ENCODE results near the gene UNC119.
A peak's percentile ranks its signal among the peaks of the same experiment; 100 is the strongest.
"Not testable (repeated sequence)": the region's sequence is repeated elsewhere in the genome, so short reads cannot be mapped to it uniquely, and the experiment has no call there.

UNC119 gene

GRCh38 chr17:28522281-28522680, 30.1 kb downstream of the UNC119 start:
- not testable (repeated sequence) for DNase-seq (ENCODE audit: low spot score)

- DNase-seq (ENCODE audit: low spot score), result no peak
Measured at GRCh38 chr17:28521311-28522085, 30.9 kb downstream of the UNC119 start.

GRCh38 chr17:28520687-28521086, 31.7 kb downstream of the UNC119 start:
- DNase-seq (ENCODE audit: low spot score), result no peak

GRCh38 chr17:28519236-28519635, 33.2 kb downstream of the UNC119 start:
- no peak for DNase-seq (ENCODE audit: low spot score)

- DNase-seq (ENCODE audit: low spot score), result no peak
Measured at GRCh38 chr17:28518578-28518977, 33.8 kb downstream of the UNC119 start.

- DNase-seq (ENCODE audit: low spot score), result no peak
Measured at GRCh38 chr17:28518132-28518531, 34.3 kb downstream of the UNC119 start.

GRCh38 chr17:28515518-28515917, 36.9 kb downstream of the UNC119 start:
- DNase-seq (ENCODE audit: low spot score), result no peak

- no peak for DNase-seq (ENCODE audit: low spot score)
Measured at GRCh38 chr17:28514561-28515002, 37.8 kb downstream of the UNC119 start.

GRCh38 chr17:28513476-28513875, 38.9 kb downstream of the UNC119 start:
- DNase-seq (ENCODE audit: low spot score), result no peak

- no peak for DNase-seq (ENCODE audit: low spot score)
Measured at GRCh38 chr17:28511858-28512461, 40.5 kb downstream of the UNC119 start.

- DNase-seq (ENCODE audit: low spot score), result no peak
Measured at GRCh38 chr17:28509789-28510188, 42.6 kb downstream of the UNC119 start.

GRCh38 chr17:28508211-28508724, 44.2 kb downstream of the UNC119 start:
- no peak for DNase-seq (ENCODE audit: low spot score)

GRCh38 chr17:28507567-28508203, 44.7 kb downstream of the UNC119 start:
- DNase-seq (ENCODE audit: low spot score), result peak; percentile 71

- DNase-seq (ENCODE audit: low spot score), result no peak
Measured at GRCh38 chr17:28506763-28507487, 45.5 kb downstream of the UNC119 start.

GRCh38 chr17:28505986-28506665, 46.3 kb downstream of the UNC119 start, which contains the start of gene FOXN1:
TSS of gene FOXN1 (plus strand) at chr17:28506348. CDS start at chr17:28523970, 17,622 bp downstream.
- no peak for DNase-seq (ENCODE audit: low spot score)

- no peak for DNase-seq (ENCODE audit: low spot score)
Measured at GRCh38 chr17:28503420-28503819, 49.0 kb downstream of the UNC119 start.

GRCh38 chr17:28501421-28502284, 50.8 kb downstream of the UNC119 start:
- no peak for DNase-seq (ENCODE audit: low spot score)

GRCh38 chr17:28500712-28501379, 51.6 kb downstream of the UNC119 start:
- DNase-seq (ENCODE audit: low spot score), result no peak

GRCh38 chr17:28499684-28500357, 52.6 kb downstream of the UNC119 start:
- DNase-seq (ENCODE audit: low spot score), result no peak

- DNase-seq (ENCODE audit: low spot score), result no peak
Measured at GRCh38 chr17:28499364-28499664, 53.1 kb downstream of the UNC119 start.
